Activated CD4-positive, CD25-positive, alpha-beta regulatory T cell treated with anti-CD3 and anti-CD28 coated beads, Interleukin-2, amount 50 U/mL, for 16 hours (primary cell): Measurements from ENCODE around the gene PTGDR2.

Experiments
- DNase-seq: peaks from one replicate; pipeline ENCODE4 v3.0.0-alpha.2; 2020; ENCODE audit warnings: low read depth, low spot score

Gene PTGDR2

GRCh38 chr11:60810569-60810968 is 45.2 kb downstream of the PTGDR2 start:
- DNase-seq = no peak

GRCh38 chr11:60810151-60810550 is 45.6 kb downstream of the PTGDR2 start:
- no peak for DNase-seq

- DNase-seq = no peak
Observed at GRCh38 chr11:60809691-60810090, 46.1 kb downstream of the PTGDR2 start.

GRCh38 chr11:60809249-60809648 is 46.5 kb downstream of the PTGDR2 start:
- DNase-seq = no peak

- DNase-seq = no peak
Observed at GRCh38 chr11:60803273-60803936, 52.3 kb downstream of the PTGDR2 start.

GRCh38 chr11:60801194-60801593 is 54.6 kb downstream of the PTGDR2 start:
- no peak for DNase-seq
